Medulla oblongata (tissue), 1 donor: ENCODE data around the gene BTBD2.

Experiments used
- DNase-seq: peaks from one replicate; pipeline ENCODE4 v3.0.0-alpha.2; 2015; ENCODE audit errors: extremely low spot score

Gene BTBD2

GRCh38 chr19:1985588-1986356 lies 29.7 kb downstream of the BTBD2 start:
- no peak for DNase-seq

DNA sequence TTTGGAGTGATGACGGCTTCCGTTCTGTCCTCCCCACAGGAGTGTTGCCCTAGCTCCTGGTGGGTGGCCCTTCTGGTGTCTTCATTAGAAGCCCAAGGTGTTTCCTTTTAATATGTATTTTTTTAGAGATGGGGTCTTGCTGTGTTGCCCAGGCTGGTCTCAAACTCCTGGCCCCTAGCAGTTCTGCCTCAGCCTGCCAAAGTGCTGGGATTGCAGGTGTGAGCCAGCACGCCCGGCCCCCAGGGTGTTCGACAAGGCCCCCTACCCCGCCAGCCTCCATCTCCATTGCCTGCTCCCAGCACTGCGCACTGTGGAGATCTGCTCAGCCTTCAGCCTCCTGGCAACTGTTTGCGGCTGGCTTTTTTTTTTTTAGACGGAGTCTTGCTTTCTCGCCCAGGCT lies 31.2 kb downstream of the BTBD2 start:
- no peak for DNase-seq

DNA sequence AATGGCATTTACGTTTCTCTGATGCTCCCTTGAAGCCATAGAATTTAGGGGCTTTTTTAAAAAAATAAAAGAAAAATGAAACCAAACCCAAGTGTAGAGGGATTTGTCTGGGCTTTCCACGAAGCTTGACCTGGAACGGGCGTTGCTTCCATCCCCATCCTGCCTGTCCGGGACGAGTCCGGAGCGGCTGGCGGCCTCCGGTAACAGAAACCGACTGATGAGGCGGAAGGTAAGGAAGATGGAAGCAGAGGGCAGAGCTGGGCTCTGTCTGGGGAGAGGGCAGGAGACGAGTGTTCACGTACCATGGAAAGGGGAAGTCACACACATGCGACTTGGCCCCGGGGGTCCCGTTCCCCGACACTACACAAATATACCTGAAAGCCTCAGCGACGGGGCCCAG lies 34.3 kb downstream of the BTBD2 start:
- DNase-seq, result no peak

GRCh38 chr19:1980809-1981181 lies 34.7 kb downstream of the BTBD2 start:
- no peak for DNase-seq

- DNase-seq, result no peak
Observed at GRCh38 chr19:1980091-1980808, 35.3 kb downstream of the BTBD2 start.

DNA sequence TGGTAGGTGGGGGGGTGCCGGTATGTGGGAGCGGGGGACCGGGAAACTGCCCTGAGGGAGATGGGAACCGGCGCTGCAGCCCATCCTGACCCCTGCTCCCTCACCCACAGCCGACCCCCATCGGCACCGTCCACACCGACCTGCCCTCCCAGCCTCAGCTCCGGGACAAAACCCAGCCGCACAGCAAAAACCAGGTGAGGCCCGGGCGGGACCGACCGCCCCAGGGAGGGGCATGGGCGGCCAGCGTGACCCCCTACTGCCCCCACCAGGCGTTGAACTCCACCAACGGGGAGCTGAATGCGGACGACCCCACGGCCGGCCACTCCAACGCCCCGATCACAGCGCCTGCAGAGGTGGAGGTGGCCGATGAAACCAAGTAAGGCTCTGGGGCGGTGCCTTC lies 35.9 kb downstream of the BTBD2 start:
- DNase-seq, result no peak

DNA sequence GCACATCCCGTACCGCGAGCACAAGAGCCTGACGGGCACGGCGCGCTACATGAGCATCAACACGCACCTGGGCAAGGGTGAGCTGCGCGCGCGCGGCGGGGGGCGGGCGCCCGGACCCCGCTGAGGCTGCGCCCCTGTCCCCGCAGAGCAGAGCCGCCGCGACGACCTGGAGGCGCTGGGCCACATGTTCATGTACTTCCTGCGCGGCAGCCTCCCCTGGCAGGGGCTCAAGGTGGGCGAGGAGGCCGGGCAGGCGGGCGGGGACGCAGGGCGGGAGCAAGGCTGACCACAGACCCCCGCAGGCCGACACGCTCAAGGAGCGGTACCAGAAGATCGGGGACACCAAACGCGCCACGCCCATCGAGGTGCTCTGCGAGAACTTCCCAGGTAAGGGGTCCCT lies 36.5 kb downstream of the BTBD2 start:
- DNase-seq, result no peak

DNA sequence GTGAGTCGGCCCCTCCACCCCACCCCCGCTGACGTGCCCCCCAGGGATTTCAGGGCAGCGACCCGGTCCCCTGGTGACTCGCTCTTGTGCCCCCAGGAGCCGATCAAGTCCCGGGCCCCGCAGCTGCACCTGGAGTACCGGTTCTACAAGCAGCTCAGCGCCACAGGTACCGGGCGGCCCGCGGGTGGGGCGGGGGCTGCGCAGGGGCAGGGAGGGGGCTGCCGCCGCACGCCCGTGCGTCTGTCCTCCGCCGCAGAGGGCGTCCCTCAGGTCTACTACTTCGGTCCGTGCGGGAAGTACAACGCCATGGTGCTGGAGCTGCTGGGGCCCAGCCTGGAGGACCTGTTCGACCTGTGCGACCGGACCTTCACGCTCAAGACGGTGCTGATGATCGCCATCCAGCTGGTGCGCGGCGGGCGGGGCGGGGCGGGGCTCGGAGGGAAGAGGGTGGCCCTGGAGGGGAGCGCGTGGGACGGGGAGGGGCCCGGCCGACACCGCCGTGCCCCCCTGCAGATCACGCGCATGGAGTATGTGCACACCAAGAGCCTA lies 37.1 kb downstream of the BTBD2 start:
- DNase-seq, result no peak

DNA sequence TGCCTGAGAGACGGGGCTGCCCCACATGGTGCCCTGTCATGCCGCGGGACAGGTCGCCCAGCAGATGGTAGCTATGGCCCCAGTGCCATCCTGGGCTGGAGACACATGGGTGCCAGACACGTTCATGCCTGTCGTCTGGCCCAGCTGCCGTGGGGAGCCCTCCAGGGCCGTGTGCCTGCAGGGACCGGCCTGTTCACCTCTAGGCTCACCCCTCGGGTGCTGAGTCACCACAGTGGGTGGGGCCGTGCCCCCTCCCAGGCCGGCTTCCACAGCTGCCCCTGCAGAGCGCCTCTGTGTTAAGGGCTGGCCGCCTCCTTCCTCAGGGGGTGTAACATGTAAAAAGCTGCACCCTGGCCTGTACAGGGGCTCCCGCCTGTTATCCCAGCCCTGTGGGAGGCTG lies 38.4 kb downstream of the BTBD2 start:
- no peak for DNase-seq

DNA sequence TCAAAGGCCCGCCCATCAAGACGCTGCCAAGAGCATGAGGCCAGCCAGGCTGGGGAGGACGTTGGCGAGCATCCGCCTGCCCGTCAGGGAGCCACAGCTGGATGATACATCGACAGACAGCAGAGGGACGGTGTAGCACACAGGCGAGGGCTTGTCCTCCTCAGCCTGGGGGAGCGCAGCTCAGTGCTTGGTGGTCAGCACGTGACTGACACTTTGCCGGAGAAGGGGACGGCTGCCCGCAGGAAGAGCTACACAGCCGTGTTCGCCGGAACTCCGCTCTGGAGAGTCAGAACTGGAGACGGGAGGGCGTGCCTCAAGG lies 40.4 kb downstream of the BTBD2 start:
- peak; percentile 30 for DNase-seq

- DNase-seq, result no peak
Observed at GRCh38 chr19:1974381-1975161, 40.9 kb downstream of the BTBD2 start.

- no peak for DNase-seq
Observed at GRCh38 chr19:1970806-1971502, 44.6 kb downstream of the BTBD2 start.

- DNase-seq, result no peak
Observed at GRCh38 chr19:1970003-1970805, 45.3 kb downstream of the BTBD2 start.

DNA sequence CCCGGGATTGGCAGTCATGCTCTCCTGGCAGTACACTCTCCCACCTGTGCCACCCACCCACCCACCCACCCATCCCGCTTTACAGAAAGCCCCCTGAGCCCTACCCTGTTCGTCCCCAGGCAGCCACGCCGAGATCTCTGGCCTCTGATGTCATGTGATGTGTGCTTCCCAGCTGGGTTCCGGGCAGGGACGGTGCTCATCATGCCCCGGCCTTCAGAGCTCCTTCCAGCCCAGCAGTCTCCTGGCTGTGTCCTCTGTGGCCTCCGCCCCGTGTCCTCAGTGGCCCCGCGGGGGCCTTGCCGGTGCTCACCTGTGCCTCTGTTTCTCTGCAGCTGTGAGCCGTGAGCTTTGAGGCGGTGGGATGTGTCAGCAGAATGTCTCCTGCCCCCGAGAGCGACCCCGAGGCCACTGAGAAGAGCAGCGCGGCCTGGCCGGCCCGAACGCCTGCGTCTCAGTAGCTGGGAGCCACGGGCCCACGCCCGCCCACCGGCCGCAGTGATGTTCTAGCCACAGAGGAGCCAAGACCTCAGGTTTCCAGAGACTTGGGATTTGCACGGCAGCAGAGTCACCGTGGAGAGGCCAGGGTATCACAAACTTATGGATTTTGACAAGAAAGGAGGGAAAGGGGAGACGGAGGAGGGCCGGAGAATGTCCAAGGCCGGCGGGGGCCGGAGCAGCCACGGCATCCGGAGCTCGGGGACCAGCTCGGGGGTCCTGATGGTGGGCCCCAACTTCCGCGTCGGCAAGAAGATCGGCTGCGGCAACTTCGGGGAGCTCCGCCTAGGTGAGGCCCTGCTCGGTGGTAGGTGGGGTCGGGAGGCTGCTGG lies 46.1 kb downstream of the BTBD2 start:
- no peak for DNase-seq

GRCh38 chr19:1968279-1969175 lies 47.0 kb downstream of the BTBD2 start:
- DNase-seq, result no peak

DNA sequence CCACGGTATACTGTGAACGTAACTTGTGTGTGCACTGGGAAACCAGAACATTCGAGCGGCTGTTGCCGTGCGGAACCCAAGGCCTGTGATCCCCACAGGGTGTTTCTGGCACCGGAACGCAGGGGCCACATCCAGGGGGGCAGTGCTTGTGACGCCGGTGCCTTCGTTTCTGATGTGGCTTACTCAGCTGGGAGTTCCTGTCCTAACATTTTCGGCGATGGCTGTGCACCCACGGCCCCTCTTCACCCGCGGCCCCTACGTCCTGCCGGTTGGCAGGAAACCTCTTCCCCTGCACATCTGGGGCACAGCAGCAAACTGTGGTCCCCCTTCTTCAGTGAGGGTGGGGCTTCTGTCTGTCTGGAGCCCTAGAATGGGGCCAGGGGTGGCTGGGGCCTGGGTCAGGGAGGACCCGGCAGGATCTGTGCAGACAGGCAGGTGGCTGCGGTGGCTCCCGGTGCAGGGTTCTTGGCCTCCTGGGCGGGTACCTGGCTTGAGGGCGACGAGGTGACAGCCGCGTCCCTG lies 48.4 kb downstream of the BTBD2 start:
- no peak for DNase-seq

GRCh38 chr19:1962674-1963073 lies 52.8 kb downstream of the BTBD2 start:
- no peak for DNase-seq

DNA sequence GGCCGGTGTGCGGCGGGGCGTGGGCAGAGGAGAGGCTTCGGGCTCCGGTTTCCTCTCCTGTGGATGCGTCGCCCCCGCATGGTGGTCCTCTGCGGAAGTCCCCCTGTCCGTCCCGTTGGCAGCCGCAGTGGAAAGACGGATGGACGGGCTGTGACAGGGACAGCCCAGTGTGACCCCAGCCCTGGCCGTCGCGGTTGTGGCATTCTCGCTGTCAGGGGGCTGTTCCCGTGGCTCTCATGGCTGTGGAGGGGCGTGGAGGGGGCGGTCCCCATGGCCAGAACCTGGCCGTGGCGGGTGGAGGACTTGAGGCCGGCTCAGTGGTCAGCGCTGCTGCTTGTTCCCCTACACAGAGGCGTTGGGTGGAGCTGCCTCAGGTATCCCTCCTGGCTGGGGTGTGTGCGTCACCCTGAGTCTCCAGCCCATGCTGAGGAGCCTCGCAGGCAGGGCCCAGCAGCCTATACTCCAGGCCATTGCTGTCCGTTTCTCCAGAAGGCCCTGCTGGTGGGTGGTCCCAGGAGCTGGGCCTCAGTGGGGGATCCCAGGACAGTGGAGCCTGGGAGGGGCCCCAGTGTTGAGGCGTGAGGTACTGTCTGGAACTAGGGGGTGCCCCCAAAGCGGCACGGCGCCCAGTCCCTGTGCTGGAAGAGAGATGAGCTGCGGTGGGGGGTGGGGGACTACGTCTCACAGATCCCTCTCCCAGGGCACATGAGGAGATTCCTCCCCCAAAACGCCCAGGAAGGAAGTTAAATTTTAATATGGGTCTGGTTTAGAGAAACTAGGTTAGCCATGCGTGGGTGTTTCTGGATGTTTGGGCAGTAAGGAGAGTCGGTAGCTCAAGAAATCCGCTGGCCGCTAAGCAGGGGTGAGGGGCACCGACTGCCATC lies 54.3 kb downstream of the BTBD2 start:
- no peak for DNase-seq
